GM12878 (cell line): Measurements from ENCODE around the gene ZKSCAN7. TPM values are rescaled to one million over a fixed set of nuclear protein-coding genes. Genes with fewer than 3 reads are reported as not detected.

ENCODE experiments used
- ATAC-seq: fragments of 200-7000 bp; cut with Tn5 transposase; 3 replicates; pipeline ENCODE4 v1.9.1; 2020; ENCODE audit warnings: mild to moderate bottlenecking, moderate library complexity
- BruUV-seq: library from RNA; stranded (reverse); fragments of 400-500 nt; replicated peaks from 2 replicates; lab custom pipeline; 2021; lab: Mats Ljungman, UMichigan
- CTCF ChIA-PET: fragments of 300-600 bp; sonication (Branson Sonifier 250); formaldehyde crosslinking; extraction: SDS; loops from one replicate; lab custom pipeline; 2021; ENCODE audit warnings: inconsistent platforms; lab: Yijun Ruan, JAX
- POLR2A ChIA-PET: fragments of 350-600 bp; formaldehyde crosslinking; extraction: SDS; loops from one replicate; lab custom pipeline; 2021; ENCODE audit warnings: inconsistent platforms; lab: Charles Lee
- RAD21 ChIA-PET: fragments of 300-600 bp; sonication (Branson Sonifier 250); formaldehyde crosslinking; loops from one replicate; lab custom pipeline; 2023; ENCODE audit warnings: antibody characterized with exemption; ENCODE audit not compliant: unreplicated experiment; lab: Charles Lee
- SMC1A ChIA-PET: fragments of 300-600 bp; sonication (Branson Sonifier 250); formaldehyde crosslinking; loops from one replicate; lab custom pipeline; 2023; ENCODE audit not compliant: unreplicated experiment, uncharacterized antibody; lab: Charles Lee
- DNase-seq: peaks from one replicate; pipeline ENCODE4 v3.0.0-alpha.2; 2011; ENCODE audit warnings: low read depth, low spot score
- FAIRE-seq: peaks from 3 replicates; lab custom pipeline; 2011; peaks lifted over from hg19 to GRCh38; lab: Jason Lieb, UNC
- H2AFZ ChIP-seq: 2 replicates; pipeline ENCODE4 v1.6.0; 2011; ENCODE audit warnings: low read depth, low read length, control low read depth; ENCODE audit not compliant: control insufficient read depth
- H3K27ac ChIP-seq: 2 replicates; pipeline ENCODE4 v1.5.1; 2011; ENCODE audit warnings: control low read depth; ENCODE audit not compliant: control insufficient read depth, insufficient read depth
- H3K27me3 ChIP-seq, 2 experiments: replicated peaks in 1 of 2; 2 replicates each; pipeline versions ENCODE4 v1.6.0 to v1.6.1; 2011; ENCODE audit warnings: low read length in 1 of 2; ENCODE audit not compliant: control insufficient read depth in 2 of 2, insufficient read depth in 2 of 2
- H3K36me3 ChIP-seq, 2 experiments: 2 replicates each; pipeline ENCODE4 v1.5.1; 2011; ENCODE audit warnings: low read length in 1 of 2; ENCODE audit not compliant: control insufficient read depth in 2 of 2, insufficient read depth in 2 of 2
- H3K4me1 ChIP-seq: 2 replicates; pipeline ENCODE4 v1.6.1; 2011; ENCODE audit warnings: mild to moderate bottlenecking, low read length, moderate library complexity, mixed read lengths; ENCODE audit not compliant: control insufficient read depth, insufficient read depth
- H3K4me2 ChIP-seq: 2 replicates; pipeline ENCODE4 v1.6.0; 2011; ENCODE audit warnings: control low read depth; ENCODE audit not compliant: control insufficient read depth, insufficient read depth
- H3K4me3 ChIP-seq: fragments of 200-600 bp; sonication (generic); 2 replicates; pipeline ENCODE4 v1.5.1; 2016
- H3K79me2 ChIP-seq: 2 replicates; pipeline ENCODE4 v1.6.0; 2011; ENCODE audit warnings: low read length; ENCODE audit not compliant: control insufficient read depth, insufficient read depth
- H3K9ac ChIP-seq: 2 replicates; pipeline ENCODE4 v1.8.0; 2011; ENCODE audit warnings: low read length, control low read depth, mixed read lengths; ENCODE audit not compliant: control insufficient read depth, insufficient read depth
- H3K9me3 ChIP-seq: replicated peaks from 3 replicates; pipeline ENCODE4 v1.5.1; 2011; ENCODE audit warnings: mild to moderate bottlenecking, low read length; ENCODE audit not compliant: control insufficient read depth, insufficient read depth
- H4K20me1 ChIP-seq: 2 replicates; pipeline ENCODE4 v1.6.0; 2011; ENCODE audit not compliant: control insufficient read depth, insufficient read depth
- BMI1 ChIP-seq: fragments of 450-650 bp; IDR thresholded peaks from 2 replicates; pipeline ENCODE4 v1.6.1; 2016; ENCODE audit warnings: mild to moderate bottlenecking, moderate library complexity, borderline replicate concordance
- HDGF ChIP-seq: fragments of 450-650 bp; IDR thresholded peaks from 2 replicates; pipeline ENCODE4 v1.6.1; 2016; ENCODE audit warnings: antibody characterized with exemption
- JUNB ChIP-seq: IDR thresholded peaks from 2 replicates; pipeline ENCODE4 v1.6.1; 2016; ENCODE audit warnings: antibody characterized with exemption, mild to moderate bottlenecking
- MYB ChIP-seq: fragments of 150-350 bp; IDR thresholded peaks from 2 replicates; pipeline ENCODE4 v1.6.1; 2014; ENCODE audit warnings: mild to moderate bottlenecking, low read depth, low read length, borderline replicate concordance
- NR2C1 ChIP-seq: fragments of 450-650 bp; IDR thresholded peaks from 2 replicates; pipeline ENCODE4 v1.6.1; 2017; ENCODE audit warnings: antibody characterized with exemption, mild to moderate bottlenecking, moderate library complexity
- POLR2A ChIP-seq: IDR thresholded peaks from 2 replicates; pipeline ENCODE4 v1.6.1; 2011; ENCODE audit warnings: low read depth, mild to moderate bottlenecking, low read length
- RELA ChIP-seq: fragments of 450-650 bp; IDR thresholded peaks from 2 replicates; pipeline ENCODE4 v1.8.0; 2014; ENCODE audit warnings: borderline replicate concordance; ENCODE audit not compliant: partially characterized antibody
- USF1 ChIP-seq: IDR thresholded peaks from 2 replicates; pipeline ENCODE4 v1.6.1; 2011; ENCODE audit warnings: borderline replicate concordance, low read depth, mild to moderate bottlenecking, moderate library complexity, mixed read lengths, low read length; ENCODE audit not compliant: insufficient read depth; ENCODE audit errors: extremely low read length
- ZNF384 ChIP-seq: IDR thresholded peaks from 2 replicates; pipeline ENCODE4 v1.6.1; 2012; ENCODE audit warnings: low read depth, mild to moderate bottlenecking, low read length, improper control_type of control experiment, borderline replicate concordance
- WGBS: methylation state at CpG from one replicate; pipeline ENCODE4 v1.1.6; 2016; ENCODE audit warnings: low lambda C conversion rate; ENCODE audit not compliant: insufficient replicate concordance, insufficient coverage; ENCODE audit errors: missing lambda C conversion rate; 5-methylcytosine and 5-hydroxymethylcytosine counted together
- in situ Hi-C: fragments of 300-500 bp; cut with MboI; formaldehyde crosslinking; loops from 9 replicates; pipeline ENCODE4 v1.14.3; 2018; ENCODE audit warnings: mixed read lengths
- intact Hi-C: fragments of 100-400 bp; cut with micrococcal nuclease; formaldehyde crosslinking; loops from one replicate; pipeline ENCODE4 v1.14.2; 2022; ENCODE audit not compliant: unreplicated experiment
- polyA plus RNA-seq, 11 experiments: library from polyadenylated mRNA; depleted of rRNA in 4 of 11; unstranded in 6 of 11; stranded (reverse) in 5 of 11; fragments of >200 nt; fragmentation: Nextera tagmentation in 4 of 11; fragmentation: Illumina TruSeq in 1 of 11; extraction: Ambion mirVana in 4 of 11; extraction: Trizol in 1 of 11; gene quantifications; 1 replicate in 1 of 11; 2 replicates in 10 of 11; pipeline versions ENCODE4 v1.2.1 to v1.2.3, GENCODE V29; 2011 to 2016; ENCODE audit warnings: inconsistent platforms in 2 of 11, missing spikeins in 2 of 11, low read depth in 1 of 11
- total RNA-seq, 4 experiments: library from RNA; depleted of rRNA in 3 of 4; stranded (reverse); fragments of >200 nt in 3 of 4; fragmentation: Illumina TruSeq in 1 of 4; extraction: Trizol in 1 of 4; gene quantifications; 2 replicates each; pipeline versions ENCODE4 v1.2.1 to v1.2.3, GENCODE V29; 2013 to 2021
- TF ChIP-seq, protein P1 (sequence below): fragments of 450-650 bp; IDR thresholded peaks from 2 replicates; pipeline ENCODE4 v1.6.1; 2017; ENCODE audit warnings: mild to moderate bottlenecking, moderate library complexity
- TF ChIP-seq, protein P2 (sequence below): fragments of 450-650 bp; IDR thresholded peaks from 2 replicates; pipeline ENCODE4 v1.6.1; 2016; ENCODE audit warnings: mild to moderate bottlenecking, moderate library complexity, borderline replicate concordance

ZKSCAN7 gene
- total and polyA plus RNA-seq, 10 of the 15 experiments (the other 5 are each of a cell fraction or from before 2014, with no cell fraction given): 0.77 to 6.0 (median 3.5) TPM

DNA sequence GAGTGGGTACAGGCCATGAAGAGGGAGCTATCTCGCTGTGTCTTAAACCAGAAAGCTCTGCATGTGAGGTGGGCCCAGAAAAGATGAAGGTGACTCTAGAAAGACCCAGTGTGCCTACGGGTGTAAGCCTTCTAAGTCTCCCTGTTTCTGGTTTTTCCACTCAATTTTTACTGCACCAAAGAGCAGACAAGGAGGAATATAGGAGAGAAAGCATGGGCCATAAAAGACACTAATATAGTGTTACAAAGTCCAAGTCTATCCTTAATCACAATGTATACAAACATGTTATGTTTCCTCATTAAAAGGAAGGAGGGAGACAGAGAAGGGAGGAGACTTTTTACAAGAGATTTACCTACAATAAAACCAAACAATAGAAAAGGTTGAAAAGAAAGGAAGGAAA, 24.1 kb upstream of the ZKSCAN7 start:
- no TSS peak for BruUV-seq
- CTCF ChIA-PET: interaction anchor here (0.7 to 1.2 kb wide), 4 partner anchors 9 to 478 kb away, joined by 3 to 4 read pairs (median 4); no protein-coding TSS in a partner anchor
- Histone ChIP-seq H2AFZ (no peak overlapping the region), H3K79me2 (no peaks in the 10 kb centered on the region), H3K4me2 (no peak overlapping the region), H4K20me1 (no peaks in the 10 kb centered on the region), H3K9ac (no peak overlapping the region), H3K4me3 (no peak overlapping the region), H3K9me3 (no peaks in the 10 kb centered on the region), H3K27ac (no peak overlapping the region), H3K36me3 (no peaks in the 10 kb centered on the region), H3K4me1 (no peaks in the 10 kb centered on the region), H3K27me3 (no peaks in the 10 kb centered on the region; a peak in 1 of 4 replicates)
- DNase-seq: no peak
- no peak for TF ChIP-seq MYB
- no peak for TF ChIP-seq USF1
- no peak for TF ChIP-seq RELA
- TF ChIP-seq, protein P1, sequence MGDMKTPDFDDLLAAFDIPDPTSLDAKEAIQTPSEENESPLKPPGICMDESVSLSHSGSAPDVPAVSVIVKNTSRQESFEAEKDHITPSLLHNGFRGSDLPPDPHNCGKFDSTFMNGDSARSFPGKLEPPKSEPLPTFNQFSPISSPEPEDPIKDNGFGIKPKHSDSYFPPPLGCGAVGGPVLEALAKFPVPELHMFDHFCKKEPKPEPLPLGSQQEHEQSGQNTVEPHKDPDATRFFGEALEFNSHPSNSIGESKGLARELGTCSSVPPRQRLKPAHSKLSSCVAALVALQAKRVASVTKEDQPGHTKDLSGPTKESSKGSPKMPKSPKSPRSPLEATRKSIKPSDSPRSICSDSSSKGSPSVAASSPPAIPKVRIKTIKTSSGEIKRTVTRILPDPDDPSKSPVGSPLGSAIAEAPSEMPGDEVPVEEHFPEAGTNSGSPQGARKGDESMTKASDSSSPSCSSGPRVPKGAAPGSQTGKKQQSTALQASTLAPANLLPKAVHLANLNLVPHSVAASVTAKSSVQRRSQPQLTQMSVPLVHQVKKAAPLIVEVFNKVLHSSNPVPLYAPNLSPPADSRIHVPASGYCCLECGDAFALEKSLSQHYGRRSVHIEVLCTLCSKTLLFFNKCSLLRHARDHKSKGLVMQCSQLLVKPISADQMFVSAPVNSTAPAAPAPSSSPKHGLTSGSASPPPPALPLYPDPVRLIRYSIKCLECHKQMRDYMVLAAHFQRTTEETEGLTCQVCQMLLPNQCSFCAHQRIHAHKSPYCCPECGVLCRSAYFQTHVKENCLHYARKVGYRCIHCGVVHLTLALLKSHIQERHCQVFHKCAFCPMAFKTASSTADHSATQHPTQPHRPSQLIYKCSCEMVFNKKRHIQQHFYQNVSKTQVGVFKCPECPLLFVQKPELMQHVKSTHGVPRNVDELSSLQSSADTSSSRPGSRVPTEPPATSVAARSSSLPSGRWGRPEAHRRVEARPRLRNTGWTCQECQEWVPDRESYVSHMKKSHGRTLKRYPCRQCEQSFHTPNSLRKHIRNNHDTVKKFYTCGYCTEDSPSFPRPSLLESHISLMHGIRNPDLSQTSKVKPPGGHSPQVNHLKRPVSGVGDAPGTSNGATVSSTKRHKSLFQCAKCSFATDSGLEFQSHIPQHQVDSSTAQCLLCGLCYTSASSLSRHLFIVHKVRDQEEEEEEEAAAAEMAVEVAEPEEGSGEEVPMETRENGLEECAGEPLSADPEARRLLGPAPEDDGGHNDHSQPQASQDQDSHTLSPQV: no peak
- TF ChIP-seq HDGF: no peak
- TF ChIP-seq ZNF384: no peak
- no peak for TF ChIP-seq BMI1
- no peak for TF ChIP-seq POLR2A
- TF ChIP-seq NR2C1: no peak
- TF ChIP-seq, protein P2, sequence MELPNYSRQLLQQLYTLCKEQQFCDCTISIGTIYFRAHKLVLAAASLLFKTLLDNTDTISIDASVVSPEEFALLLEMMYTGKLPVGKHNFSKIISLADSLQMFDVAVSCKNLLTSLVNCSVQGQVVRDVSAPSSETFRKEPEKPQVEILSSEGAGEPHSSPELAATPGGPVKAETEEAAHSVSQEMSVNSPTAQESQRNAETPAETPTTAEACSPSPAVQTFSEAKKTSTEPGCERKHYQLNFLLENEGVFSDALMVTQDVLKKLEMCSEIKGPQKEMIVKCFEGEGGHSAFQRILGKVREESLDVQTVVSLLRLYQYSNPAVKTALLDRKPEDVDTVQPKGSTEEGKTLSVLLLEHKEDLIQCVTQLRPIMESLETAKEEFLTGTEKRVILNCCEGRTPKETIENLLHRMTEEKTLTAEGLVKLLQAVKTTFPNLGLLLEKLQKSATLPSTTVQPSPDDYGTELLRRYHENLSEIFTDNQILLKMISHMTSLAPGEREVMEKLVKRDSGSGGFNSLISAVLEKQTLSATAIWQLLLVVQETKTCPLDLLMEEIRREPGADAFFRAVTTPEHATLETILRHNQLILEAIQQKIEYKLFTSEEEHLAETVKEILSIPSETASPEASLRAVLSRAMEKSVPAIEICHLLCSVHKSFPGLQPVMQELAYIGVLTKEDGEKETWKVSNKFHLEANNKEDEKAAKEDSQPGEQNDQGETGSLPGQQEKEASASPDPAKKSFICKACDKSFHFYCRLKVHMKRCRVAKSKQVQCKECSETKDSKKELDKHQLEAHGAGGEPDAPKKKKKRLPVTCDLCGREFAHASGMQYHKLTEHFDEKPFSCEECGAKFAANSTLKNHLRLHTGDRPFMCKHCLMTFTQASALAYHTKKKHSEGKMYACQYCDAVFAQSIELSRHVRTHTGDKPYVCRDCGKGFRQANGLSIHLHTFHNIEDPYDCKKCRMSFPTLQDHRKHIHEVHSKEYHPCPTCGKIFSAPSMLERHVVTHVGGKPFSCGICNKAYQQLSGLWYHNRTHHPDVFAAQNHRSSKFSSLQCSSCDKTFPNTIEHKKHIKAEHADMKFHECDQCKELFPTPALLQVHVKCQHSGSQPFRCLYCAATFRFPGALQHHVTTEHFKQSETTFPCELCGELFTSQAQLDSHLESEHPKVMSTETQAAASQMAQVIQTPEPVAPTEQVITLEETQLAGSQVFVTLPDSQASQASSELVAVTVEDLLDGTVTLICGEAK: no peak
- TF ChIP-seq JUNB: no peak
- FAIRE-seq: no peak
- POLR2A ChIA-PET: no interaction called here
- RAD21 ChIA-PET: no interaction called here
- no peak for ATAC-seq
- intact Hi-C loops: loop anchor here (5.0 kb wide), 1 partner anchor 209 kb away; no protein-coding TSS in a partner anchor
- in situ Hi-C loops: loop anchor here (5.0 kb wide), 1 partner anchor 386 kb away; no protein-coding TSS in a partner anchor
- 3% methylated on average over 2 of the region's 2 CpGs for WGBS
- SMC1A ChIA-PET: interaction anchor here (1.2 kb wide), 1 partner anchor 208 kb away, joined by 3 read pairs; no protein-coding TSS in a partner anchor
